Measurements from ENCODE around the gene NADSYN1. TPM values are rescaled to one million over a fixed set of nuclear protein-coding genes. Genes with fewer than 3 reads are reported as not detected.

Gene NADSYN1
- total RNA-seq, 2 donors from 2014 or later, result 99.7 to 114 TPM

DNA sequence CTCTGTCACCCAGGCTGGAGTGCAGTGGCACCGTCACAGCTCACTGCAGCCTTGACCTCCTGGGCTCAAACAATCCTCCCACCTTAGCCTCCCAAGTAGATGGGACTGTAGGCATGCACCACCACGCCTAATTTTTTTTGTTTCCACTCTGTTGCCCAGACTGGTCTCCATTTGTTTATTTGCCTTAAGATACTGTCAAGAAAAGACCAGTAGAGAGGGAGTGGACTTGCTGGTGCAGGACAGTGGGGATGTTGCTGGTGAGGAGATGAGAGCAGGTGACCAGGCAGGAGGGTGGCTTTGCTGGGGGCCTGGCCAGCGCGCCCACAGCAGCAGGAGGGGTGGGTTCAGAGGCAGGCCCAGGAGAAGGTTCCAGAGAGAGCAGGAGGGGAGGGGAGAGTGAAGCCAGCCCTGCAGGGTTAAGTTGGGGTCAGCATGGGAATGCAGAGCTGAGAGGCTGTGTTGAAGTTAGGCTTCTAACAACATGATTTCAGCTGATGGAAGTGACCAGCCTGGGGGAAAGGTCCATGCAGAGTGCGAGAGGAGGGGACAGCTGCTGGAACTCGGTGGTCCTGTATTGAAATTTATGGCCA lies 35.8 kb downstream of the NADSYN1 start:
- no peaks in the 10 kb centered on the region for H3K9me3 ChIP-seq (ENCODE audit: control insufficient read depth, low read length, poor library complexity, severe bottlenecking)
- Mint-ChIP-seq H3K4me3 (no peak overlapping the region), H3K4me1 (peaks cover 37% of the 10 kb centered on the region), H3K27ac (peak overlapping the region; percentile 77), H3K36me3 (ENCODE audit: low read depth) (peaks cover 38% of the 10 kb centered on the region), H3K27me3 (no peaks in the 10 kb centered on the region)
- DNase-seq (no peak), ATAC-seq (no peak)

DNA sequence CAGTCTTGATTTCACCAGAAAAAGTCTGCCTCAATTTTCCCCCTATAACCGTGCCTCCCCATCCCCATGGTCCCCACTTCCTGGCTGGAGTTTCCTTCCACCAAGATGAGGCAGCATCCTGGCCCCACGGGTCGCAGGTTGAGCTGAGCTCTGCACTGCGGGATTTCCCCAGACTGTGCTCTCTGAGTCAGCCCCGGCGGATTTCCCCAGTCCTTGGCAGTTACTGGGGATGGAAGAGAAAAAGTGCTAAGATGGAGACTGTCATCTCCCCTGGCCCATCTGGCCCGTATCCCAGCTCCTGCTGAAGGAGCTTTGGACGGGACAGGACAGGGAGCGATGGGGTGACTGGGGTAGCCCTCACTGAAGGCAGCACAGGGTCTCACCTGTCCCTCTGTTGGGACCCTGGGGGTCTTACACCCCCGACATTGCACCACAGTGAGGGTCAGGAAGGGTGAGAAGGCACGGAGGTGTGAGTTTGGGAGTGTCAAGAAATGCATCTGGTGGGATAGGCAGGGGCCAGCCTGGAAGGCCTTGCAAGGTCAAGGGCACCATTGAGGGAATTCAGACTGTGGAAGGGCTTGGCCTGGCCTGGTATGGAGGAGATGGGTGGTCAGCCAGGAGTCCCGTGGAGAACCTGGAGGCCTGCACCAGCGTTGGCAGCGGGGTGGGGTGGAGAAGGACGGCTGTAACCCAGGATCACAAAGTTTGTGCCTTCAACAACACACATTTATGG lies 36.5 kb downstream of the NADSYN1 start:
- H3K27ac Mint-ChIP-seq, result peak overlapping the region; percentile 77
- peaks cover 37% of the 10 kb centered on the region for H3K4me1 Mint-ChIP-seq
- no peak overlapping the region for H3K4me3 Mint-ChIP-seq
- peaks cover 35% of the 10 kb centered on the region for H3K36me3 Mint-ChIP-seq (ENCODE audit: low read depth)
- no peaks in the 10 kb centered on the region for H3K27me3 Mint-ChIP-seq
- ATAC-seq (peak; percentile 63), DNase-seq (no peak)
- no peaks in the 10 kb centered on the region for H3K9me3 ChIP-seq (ENCODE audit: control insufficient read depth, low read length, poor library complexity, severe bottlenecking)

DNA sequence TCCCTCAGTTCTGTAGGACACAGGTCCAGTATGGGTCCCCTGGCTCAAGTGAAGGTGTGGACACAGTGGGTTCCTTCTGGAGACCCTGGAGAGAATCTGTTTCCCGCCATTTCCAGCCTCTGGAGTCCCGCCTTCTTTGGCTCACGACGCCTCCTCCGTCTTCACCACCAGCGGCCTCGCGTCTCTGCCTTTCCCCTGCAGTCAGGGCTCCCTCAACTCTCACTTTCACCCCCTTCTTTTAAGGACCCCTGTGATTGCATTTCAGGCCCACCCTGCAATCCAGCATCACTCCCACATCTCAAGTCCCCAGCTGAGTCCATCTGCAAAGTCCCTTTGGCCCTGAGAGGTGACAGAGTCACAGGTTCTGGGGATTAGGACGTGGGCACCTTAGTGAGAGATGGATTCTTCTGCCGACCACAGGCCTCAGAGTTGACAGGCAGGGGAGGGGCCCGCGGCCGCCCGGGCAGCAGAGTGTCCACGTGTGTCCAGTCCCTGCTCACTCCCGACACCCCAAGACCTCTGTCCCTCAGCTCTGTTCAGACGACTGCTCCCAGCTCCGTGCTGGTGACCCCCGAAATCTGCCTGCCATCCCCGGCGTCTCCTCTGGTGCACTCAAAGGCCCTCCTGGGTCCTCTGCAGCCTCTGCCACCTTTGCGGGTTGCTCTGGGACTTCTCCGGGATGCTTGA lies 37.2 kb downstream of the NADSYN1 start:
- H3K36me3 Mint-ChIP-seq (ENCODE audit: low read depth), result peaks cover 38% of the 10 kb centered on the region

DNA sequence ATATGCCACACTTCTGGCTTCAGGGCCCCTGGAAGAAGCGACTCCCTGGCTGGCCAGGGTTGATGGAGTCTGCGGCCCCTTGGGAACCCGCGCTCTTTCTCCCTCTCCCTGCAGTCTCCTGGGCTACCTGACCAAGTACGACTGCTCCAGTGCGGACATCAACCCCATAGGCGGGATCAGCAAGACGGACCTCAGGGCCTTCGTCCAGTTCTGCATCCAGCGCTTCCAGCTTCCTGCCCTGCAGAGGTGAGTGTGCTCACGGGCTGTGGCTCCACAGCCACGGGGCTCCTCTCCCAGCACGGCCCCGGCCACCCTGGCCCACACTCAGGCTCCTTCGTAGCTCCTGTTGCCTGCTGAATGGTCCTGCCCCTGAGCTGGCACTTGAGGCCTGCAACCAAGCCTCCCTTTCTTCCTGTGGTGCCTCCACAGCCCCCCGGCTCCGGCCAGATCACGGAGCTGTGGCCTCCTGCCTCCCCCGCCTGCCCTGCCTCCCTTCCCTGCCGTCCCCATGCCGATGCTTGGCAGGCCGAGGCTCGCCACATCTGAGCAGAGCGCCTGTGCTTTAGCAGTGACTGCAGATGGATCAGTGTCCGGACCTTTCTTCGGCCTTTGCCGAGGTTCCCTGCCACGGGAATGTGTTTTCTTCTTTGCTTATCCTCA lies 37.9 kb downstream of the NADSYN1 start:
- DNase-seq, result no peak
- Mint-ChIP-seq H3K4me1 (peaks cover 42% of the 10 kb centered on the region), H3K27me3 (no peaks in the 10 kb centered on the region), H3K4me3 (no peak overlapping the region), H3K36me3 (ENCODE audit: low read depth) (peaks cover 32% of the 10 kb centered on the region), H3K27ac (peak overlapping the region; percentile 75)
- no peaks in the 10 kb centered on the region for H3K9me3 ChIP-seq (ENCODE audit: control insufficient read depth, low read length, poor library complexity, severe bottlenecking)
- no peak for ATAC-seq

More for the DNA sequence above, 37.2 kb downstream of the NADSYN1 start:
- no peak for ATAC-seq
- H3K4me3 Mint-ChIP-seq, result no peak overlapping the region
- no peak overlapping the region for H3K27ac Mint-ChIP-seq
- no peak for DNase-seq
- H3K9me3 ChIP-seq (ENCODE audit: control insufficient read depth, low read length, poor library complexity, severe bottlenecking), result no peaks in the 10 kb centered on the region
- H3K4me1 Mint-ChIP-seq, result peaks cover 42% of the 10 kb centered on the region
- H3K27me3 Mint-ChIP-seq, result no peaks in the 10 kb centered on the region

DNA sequence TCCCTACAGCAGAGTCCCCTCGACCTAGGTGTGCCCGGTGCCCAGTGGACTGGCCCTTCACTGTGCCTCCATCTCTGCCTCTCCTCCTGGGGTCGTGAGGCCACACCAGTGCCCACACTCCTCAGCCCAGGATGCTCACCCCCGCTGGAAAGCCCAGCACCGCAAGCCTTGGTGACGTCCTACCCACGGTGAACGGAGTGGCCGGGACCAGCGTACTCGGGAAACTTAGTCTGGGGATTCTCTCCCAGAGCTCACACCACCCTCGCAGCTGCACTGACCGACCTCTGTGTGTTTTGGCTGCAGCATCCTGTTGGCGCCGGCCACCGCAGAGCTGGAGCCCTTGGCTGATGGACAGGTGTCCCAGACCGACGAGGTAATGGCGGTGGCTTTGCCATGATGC lies 38.5 kb downstream of the NADSYN1 start:
- Mint-ChIP-seq H3K4me1 (peaks cover 36% of the 10 kb centered on the region), H3K27ac (peak overlapping the region; percentile 75), H3K36me3 (ENCODE audit: low read depth) (peaks cover 26% of the 10 kb centered on the region), H3K4me3 (no peak overlapping the region), H3K27me3 (no peaks in the 10 kb centered on the region)
- DNase-seq (no peak), ATAC-seq (no peak)
- H3K9me3 ChIP-seq (ENCODE audit: control insufficient read depth, low read length, poor library complexity, severe bottlenecking), result no peaks in the 10 kb centered on the region

DNA sequence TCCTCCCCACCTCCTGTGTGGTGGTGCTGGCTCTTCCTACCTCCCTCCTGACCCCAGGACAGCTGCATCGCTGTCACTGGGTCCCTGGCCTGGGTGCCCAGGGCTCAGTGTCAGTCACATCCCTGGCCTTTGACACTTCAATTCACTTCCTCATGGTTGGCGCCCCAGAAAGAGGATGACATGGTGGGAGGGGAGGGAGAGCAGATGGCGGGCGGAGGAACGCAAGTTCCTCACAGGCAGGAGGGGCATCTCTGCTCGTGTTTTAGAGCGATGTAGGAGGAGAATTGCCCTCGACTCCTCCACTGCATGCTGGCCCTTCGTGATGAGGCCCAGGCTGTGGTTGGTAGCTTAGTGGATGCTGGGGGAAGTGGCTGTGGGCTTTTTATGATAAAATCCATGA lies 38.9 kb downstream of the NADSYN1 start:
- Mint-ChIP-seq H3K4me1 (peaks cover 37% of the 10 kb centered on the region), H3K27me3 (no peaks in the 10 kb centered on the region), H3K27ac (peak overlapping the region; percentile 6), H3K4me3 (no peak overlapping the region), H3K36me3 (ENCODE audit: low read depth) (peaks cover 29% of the 10 kb centered on the region)
- H3K9me3 ChIP-seq (ENCODE audit: control insufficient read depth, low read length, poor library complexity, severe bottlenecking), result no peaks in the 10 kb centered on the region
- ATAC-seq, result no peak
- no peak for DNase-seq

DNA sequence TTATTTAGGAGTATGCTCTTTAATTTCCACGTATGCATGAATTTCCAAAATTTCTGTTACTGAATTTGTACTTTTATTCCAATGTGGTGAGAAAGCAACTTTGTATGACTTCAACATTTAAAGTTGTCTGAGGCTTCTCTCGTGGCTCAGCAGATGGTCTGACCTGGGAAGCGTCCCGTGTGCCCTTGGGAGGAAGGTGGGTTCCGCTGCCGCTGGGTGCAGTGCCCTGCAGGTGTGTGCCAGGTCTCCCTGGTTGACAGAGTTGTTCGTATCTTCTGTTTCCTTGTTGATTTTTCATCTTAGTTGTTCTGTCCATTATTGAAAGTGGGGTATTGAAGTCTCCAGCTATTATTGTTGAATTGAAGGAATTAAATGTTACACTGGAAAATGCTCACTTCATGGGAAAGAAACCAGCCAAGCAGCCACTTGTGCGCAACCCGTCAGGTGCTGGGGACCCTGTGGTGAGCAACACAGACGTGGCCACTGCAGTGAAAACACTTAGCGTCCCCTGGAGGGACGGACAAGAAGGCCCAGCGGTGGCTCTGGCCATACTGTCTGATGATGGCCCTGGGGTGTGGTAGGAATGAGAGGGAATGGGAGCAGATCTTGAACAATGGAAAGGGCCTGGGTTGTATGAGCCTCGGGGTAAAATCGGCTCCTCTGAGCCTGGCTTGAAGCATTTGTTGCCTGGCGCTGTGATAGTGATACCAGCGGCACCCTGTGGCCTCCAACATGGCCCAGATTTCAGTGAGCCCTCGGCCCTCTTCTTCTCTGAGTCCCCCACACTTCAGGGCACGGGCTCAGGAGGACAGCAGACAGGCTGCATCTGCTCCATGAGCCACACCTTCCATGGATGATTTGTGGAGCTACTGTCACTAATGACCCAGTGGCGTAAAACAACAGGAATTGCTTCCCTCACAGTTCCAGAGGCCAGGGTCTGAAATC lies 42.6 kb downstream of the NADSYN1 start:
- H3K9me3 ChIP-seq (ENCODE audit: control insufficient read depth, low read length, poor library complexity, severe bottlenecking), result no peaks in the 10 kb centered on the region
- Mint-ChIP-seq H3K4me1 (peaks cover 20% of the 10 kb centered on the region), H3K36me3 (ENCODE audit: low read depth) (peaks cover 25% of the 10 kb centered on the region), H3K4me3 (no peak overlapping the region), H3K27ac (peak overlapping the region; percentile 47), H3K27me3 (no peaks in the 10 kb centered on the region)
- ATAC-seq (no peak), DNase-seq (no peak)

DNA sequence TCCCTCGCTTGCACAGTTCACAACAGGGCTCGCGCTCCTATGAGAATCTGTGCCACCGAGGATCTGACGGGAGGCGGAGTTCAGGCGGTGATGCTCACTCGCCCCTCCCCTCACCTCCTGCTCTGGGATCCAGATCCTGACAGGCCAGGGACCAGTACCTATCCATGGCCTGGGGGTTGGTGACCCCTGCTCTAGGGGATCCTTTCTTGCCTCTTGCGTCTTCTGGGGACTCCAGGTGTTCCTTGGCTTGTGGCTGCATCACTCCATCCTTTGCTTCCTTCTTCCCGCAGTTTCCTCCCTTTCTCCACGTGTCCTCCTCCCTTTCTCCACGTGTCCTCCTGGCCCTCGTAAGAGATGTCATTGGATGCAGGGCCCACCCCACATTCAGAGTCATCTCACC lies 43.4 kb downstream of the NADSYN1 start:
- no peak for ATAC-seq
- H3K36me3 Mint-ChIP-seq (ENCODE audit: low read depth), result peaks cover 22% of the 10 kb centered on the region
- H3K27ac Mint-ChIP-seq, result no peak overlapping the region
- DNase-seq, result no peak
- H3K9me3 ChIP-seq (ENCODE audit: control insufficient read depth, low read length, poor library complexity, severe bottlenecking), result no peaks in the 10 kb centered on the region
- H3K27me3 Mint-ChIP-seq, result no peaks in the 10 kb centered on the region
- H3K4me3 Mint-ChIP-seq, result peak overlapping the region; percentile 65
- peaks cover 16% of the 10 kb centered on the region for H3K4me1 Mint-ChIP-seq

DNA sequence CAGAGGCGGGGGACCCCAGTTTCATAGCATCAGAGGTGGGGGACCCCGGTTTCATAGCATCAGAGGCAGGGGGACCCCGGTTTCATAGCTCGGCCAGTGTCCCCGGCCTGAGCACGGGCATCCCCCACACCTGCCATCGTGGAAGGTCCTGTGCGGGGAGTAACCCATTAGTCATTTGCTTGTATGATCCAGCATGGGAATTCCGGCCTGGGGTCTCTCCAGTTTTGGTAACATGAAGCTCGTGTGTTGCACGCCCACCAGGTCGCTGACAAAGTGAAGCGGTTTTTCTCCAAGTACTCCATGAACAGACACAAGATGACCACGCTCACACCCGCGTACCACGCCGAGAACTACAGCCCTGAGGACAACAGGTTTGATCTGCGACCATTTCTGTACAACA lies 45.1 kb downstream of the NADSYN1 start:
- no peaks in the 10 kb centered on the region for H3K9me3 ChIP-seq (ENCODE audit: control insufficient read depth, low read length, poor library complexity, severe bottlenecking)
- peaks cover 11% of the 10 kb centered on the region for H3K4me1 Mint-ChIP-seq
- no peak overlapping the region for H3K27ac Mint-ChIP-seq
- ATAC-seq (no peak), DNase-seq (no peak)
- H3K27me3 Mint-ChIP-seq, result no peaks in the 10 kb centered on the region
- H3K36me3 Mint-ChIP-seq (ENCODE audit: low read depth), result peaks cover 18% of the 10 kb centered on the region
- no peak overlapping the region for H3K4me3 Mint-ChIP-seq

DNA sequence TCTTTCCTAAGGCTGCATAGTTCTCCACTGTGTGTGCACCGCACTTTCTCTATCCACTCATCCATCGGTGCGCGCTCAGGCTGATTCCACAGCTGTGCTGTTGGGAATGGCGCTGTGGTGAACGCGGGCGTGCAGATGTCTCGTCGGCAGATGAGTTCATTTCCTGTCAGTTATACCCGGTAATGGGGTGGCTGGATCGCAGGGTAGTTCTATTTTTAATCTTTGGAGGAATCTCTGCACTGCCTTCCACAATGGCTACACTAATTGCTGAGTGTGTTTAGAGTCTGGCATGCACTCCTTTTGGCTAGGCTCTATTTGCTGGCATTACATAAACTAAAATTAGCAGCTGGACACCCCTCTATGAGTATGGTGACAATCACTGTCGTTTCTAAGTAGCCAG lies 46.1 kb downstream of the NADSYN1 start:
- Mint-ChIP-seq H3K27ac (no peak overlapping the region), H3K36me3 (ENCODE audit: low read depth) (peaks cover 18% of the 10 kb centered on the region), H3K27me3 (no peaks in the 10 kb centered on the region), H3K4me1 (peaks cover 11% of the 10 kb centered on the region), H3K4me3 (no peak overlapping the region)
- H3K9me3 ChIP-seq (ENCODE audit: control insufficient read depth, low read length, poor library complexity, severe bottlenecking), result no peaks in the 10 kb centered on the region
- no peak for ATAC-seq
- no peak for DNase-seq

DNA sequence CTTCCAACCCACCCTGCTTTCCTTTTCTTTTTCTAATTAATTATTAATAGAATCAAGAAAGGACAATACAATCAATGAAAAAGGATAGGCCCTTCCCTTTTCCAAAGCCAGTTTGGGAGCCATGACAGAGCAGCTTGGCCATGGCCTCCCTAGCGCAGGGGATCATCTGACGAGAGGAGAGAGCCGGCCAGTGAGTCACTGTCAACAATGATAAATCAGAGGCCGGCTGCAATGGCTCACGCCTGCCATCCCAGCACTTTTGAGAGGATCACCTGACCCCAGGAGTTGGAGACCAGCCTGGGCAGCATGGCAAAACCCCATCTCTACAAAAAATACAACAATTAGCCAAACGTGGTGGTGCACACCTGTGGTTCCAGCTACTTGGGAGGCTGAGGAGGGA lies 46.5 kb downstream of the NADSYN1 start:
- H3K9me3 ChIP-seq (ENCODE audit: control insufficient read depth, low read length, poor library complexity, severe bottlenecking), result no peaks in the 10 kb centered on the region
- Mint-ChIP-seq H3K36me3 (ENCODE audit: low read depth) (peaks cover 18% of the 10 kb centered on the region), H3K27ac (no peak overlapping the region), H3K4me3 (no peak overlapping the region), H3K4me1 (peaks cover 11% of the 10 kb centered on the region), H3K27me3 (no peaks in the 10 kb centered on the region)
- ATAC-seq, result no peak
- no peak for DNase-seq

DNA sequence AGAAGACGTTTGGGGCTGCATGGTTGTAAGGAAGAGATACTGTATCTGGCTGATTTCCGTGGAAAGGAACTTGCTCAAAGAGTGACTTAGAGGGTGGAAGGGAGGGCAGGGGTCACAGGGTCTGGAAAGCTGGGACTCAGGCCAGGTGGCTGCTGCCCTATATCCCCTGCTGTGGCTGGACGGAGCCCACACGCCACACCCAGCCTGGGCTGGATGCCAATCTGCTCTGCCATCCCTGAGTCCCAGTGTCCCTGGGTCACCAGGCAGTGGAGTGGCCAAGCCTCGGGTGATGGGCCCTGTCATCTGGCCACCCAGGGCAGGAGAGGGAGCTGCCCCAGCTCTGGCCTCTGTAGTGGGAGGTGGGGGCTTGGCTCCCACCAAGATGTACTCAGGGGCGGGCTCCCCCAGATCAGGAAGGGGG lies 47.6 kb downstream of the NADSYN1 start:
- H3K4me3 Mint-ChIP-seq, result no peak overlapping the region
- no peak for DNase-seq
- ATAC-seq, result no peak
- H3K4me1 Mint-ChIP-seq, result peaks cover 4% of the 10 kb centered on the region
- no peaks in the 10 kb centered on the region for H3K9me3 ChIP-seq (ENCODE audit: control insufficient read depth, low read length, poor library complexity, severe bottlenecking)
- H3K27me3 Mint-ChIP-seq, result no peaks in the 10 kb centered on the region
- H3K36me3 Mint-ChIP-seq (ENCODE audit: low read depth), result peaks cover 12% of the 10 kb centered on the region
- no peak overlapping the region for H3K27ac Mint-ChIP-seq

Data from T-helper 17 cell (primary cell).